CD4-positive, alpha-beta memory T cell (primary cell): Measurements from ENCODE around the gene CFAP43. TPM values are rescaled to one million over a fixed set of nuclear protein-coding genes. Genes with fewer than 3 reads are reported as not detected.
"Not testable (repeated sequence)": the region's sequence is repeated elsewhere in the genome, so short reads cannot be mapped to it uniquely, and the experiment has no call there.

ENCODE experiments used
- CTCF ChIA-PET: fragments of 350-600 bp; sonication (Branson Sonifier 250); formaldehyde crosslinking; loops from one replicate; lab custom pipeline; 2021; ENCODE audit warnings: inconsistent platforms; ENCODE audit not compliant: partially characterized antibody; lab: Charles Lee
- POLR2A ChIA-PET: fragments of 350-600 bp; sonication (Branson Sonifier 250); formaldehyde crosslinking; loops from one replicate; lab custom pipeline; 2021; ENCODE audit not compliant: partially characterized antibody; lab: Charles Lee
- DNase-seq, 5 donors: peaks; one replicate each; pipeline versions ENCODE4 v3.0.0 to v3.0.0-alpha.2; 2020 to 2022; ENCODE audit warnings: mixed read lengths in 1 of 5
- H3K27ac ChIP-seq: one replicate; pipeline ENCODE4 v1.7.0; 2013; ENCODE audit warnings: low read depth, low read length
- H3K27me3 ChIP-seq: 2 replicates; pipeline ENCODE4 v1.7.0; 2013; ENCODE audit warnings: mild to moderate bottlenecking, low read length, moderate library complexity; ENCODE audit not compliant: insufficient read depth
- H3K36me3 ChIP-seq: 2 replicates; pipeline ENCODE4 v1.7.0; 2013; ENCODE audit warnings: mild to moderate bottlenecking, low read length, moderate library complexity; ENCODE audit not compliant: insufficient read depth
- H3K4me1 ChIP-seq: 2 replicates; pipeline ENCODE4 v1.7.0; 2013; ENCODE audit warnings: mild to moderate bottlenecking, low read length, moderate library complexity; ENCODE audit not compliant: insufficient read depth
- H3K4me3 ChIP-seq, 2 donors: one replicate each; pipeline ENCODE4 v1.7.0; 2013; ENCODE audit warnings: low read length in 2 of 2, mild to moderate bottlenecking in 1 of 2
- H3K9me3 ChIP-seq, 2 donors: one replicate each; pipeline ENCODE4 v1.7.0; 2013; ENCODE audit warnings: low read length in 2 of 2, control low read depth in 1 of 2; ENCODE audit not compliant: control insufficient read depth in 1 of 2
- H3K27ac Mint-ChIP-seq, 7 donors: one replicate each; pipeline ENCODE4 v1.8.0; 2020 to 2021; ENCODE audit warnings: mixed read lengths in 7 of 7, mild to moderate bottlenecking in 6 of 7, inconsistent platforms in 3 of 7, moderate library complexity in 3 of 7
- H3K27me3 Mint-ChIP-seq, 2 donors: one replicate each; pipeline ENCODE4 v1.8.0; 2020 to 2021; ENCODE audit warnings: mixed read lengths in 2 of 2
- H3K36me3 Mint-ChIP-seq, 2 donors: one replicate each; pipeline ENCODE4 v1.8.0; 2020 to 2021; ENCODE audit warnings: mixed read lengths in 2 of 2, inconsistent platforms in 1 of 2, mild to moderate bottlenecking in 1 of 2
- H3K4me1 Mint-ChIP-seq, 4 donors: one replicate each; pipeline ENCODE4 v1.8.0; 2020 to 2021; ENCODE audit warnings: mixed read lengths in 4 of 4, mild to moderate bottlenecking in 1 of 4
- H3K4me3 Mint-ChIP-seq, 8 donors: one replicate each; pipeline ENCODE4 v1.8.0; 2020 to 2021; ENCODE audit warnings: mixed read lengths in 8 of 8, mild to moderate bottlenecking in 7 of 8, moderate library complexity in 6 of 8, inconsistent platforms in 3 of 8
- H3K9me3 Mint-ChIP-seq, 8 donors: one replicate each; pipeline ENCODE4 v1.8.0; 2020 to 2021; ENCODE audit warnings: mixed read lengths in 8 of 8, mild to moderate bottlenecking in 5 of 8, inconsistent platforms in 3 of 8, moderate library complexity in 1 of 8
- intact Hi-C: fragments of 100-400 bp; cut with micrococcal nuclease; formaldehyde crosslinking; loops from one replicate; pipeline ENCODE4 v1.15.1; 2023
- polyA plus RNA-seq, 2 donors: library from polyadenylated mRNA; unstranded; fragments of 300-500 nt; fragmentation: Illumina TruSeq; gene quantifications; one replicate each; pipeline ENCODE4 v1.2.3, GENCODE V29; 2021
- total RNA-seq, 2 experiments: library from RNA; stranded (reverse); gene quantifications; one replicate each; pipeline ENCODE4 v1.2.3, GENCODE V29; 2021

Gene CFAP43
- total and polyA plus RNA-seq, 4 experiments from 2014 or later = not detected

DNA sequence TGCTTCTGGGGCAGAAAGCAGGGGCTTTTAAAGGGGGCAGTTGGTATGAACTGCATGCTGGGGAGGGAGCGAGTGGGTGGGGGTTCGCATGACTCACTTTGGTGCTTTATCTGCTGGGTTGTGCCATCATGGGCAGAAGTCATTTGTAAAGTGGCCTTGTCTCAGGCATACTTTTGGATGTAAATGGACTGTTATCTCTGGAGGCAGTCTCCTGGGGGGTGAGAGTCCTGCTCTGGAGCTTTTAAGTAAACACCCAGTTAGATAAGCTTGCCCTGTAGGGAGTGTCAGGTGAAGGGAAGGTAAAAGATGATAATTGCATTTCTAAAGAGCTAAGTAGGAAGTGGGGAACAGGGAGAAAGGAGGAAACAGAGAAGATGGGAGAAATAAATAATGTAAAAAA is 20.9 kb upstream of the CFAP43 start:
- ChIA-PET CTCF (interaction anchor here (1.0 to 6.3 kb wide), 4 partner anchors 17 to 132 kb away, joined by 3 to 73 read pairs (median 5); no protein-coding TSS in a partner anchor), POLR2A (interaction anchor here (1.0 to 3.2 kb wide), 3 partner anchors 11 to 21 kb away, joined by 5 to 15 read pairs (median 12); partner anchors contain the start of gene GSTO2)
- H3K36me3 Mint-ChIP-seq = peaks cover 4 to 13% of the 10 kb centered on the region in 2 donors
- H3K27ac ChIP-seq = no peak overlapping the region
- intact Hi-C loops = no loop called here
- H3K9me3 ChIP-seq = no peaks in the 10 kb centered on the region
- no peaks in the 10 kb centered on the region for H3K27me3 ChIP-seq
- H3K4me1 Mint-ChIP-seq = peaks cover 23 to 38% (median 29%) of the 10 kb centered on the region in 4 donors
- peak overlapping the region in 2 of 7 donors; percentile 37 to 82 for H3K27ac Mint-ChIP-seq
- no peak overlapping the region for H3K4me3 ChIP-seq
- H3K9me3 Mint-ChIP-seq = no peaks in the 10 kb centered on the region
- H3K27me3 Mint-ChIP-seq = peaks cover 3 to 5% of the 10 kb centered on the region in 2 donors
- peaks cover 30% of the 10 kb centered on the region for H3K4me1 ChIP-seq
- peak overlapping the region in 7 of 8 donors; percentile 13 to 99 (median 84) for H3K4me3 Mint-ChIP-seq
- no peak for DNase-seq
- H3K36me3 ChIP-seq = no peaks in the 10 kb centered on the region

DNA sequence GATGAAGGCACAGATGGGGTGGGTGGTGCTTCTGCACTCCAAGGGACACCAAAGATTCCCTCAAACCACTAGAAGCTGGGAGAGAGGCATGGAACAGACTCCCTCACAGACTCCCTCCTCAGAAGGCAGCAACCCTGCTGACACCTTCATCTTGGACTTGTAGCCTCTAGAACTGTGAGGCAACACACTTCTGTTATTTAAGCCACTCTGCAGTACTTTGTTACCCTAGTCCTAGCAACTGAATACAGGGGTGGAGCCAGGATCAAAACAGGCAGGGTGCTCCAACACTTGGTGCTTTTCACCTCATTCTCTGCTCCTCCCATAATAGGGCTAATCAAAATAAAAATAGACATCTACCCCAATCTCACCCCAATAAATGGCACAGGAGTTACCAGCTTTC is 20.2 kb upstream of the CFAP43 start:
- H3K4me1 Mint-ChIP-seq = peaks cover 19 to 32% (median 25%) of the 10 kb centered on the region in 4 donors
- CTCF ChIA-PET = interaction anchor here (1.7 to 6.3 kb wide), 2 partner anchors 22 to 39 kb away, joined by 4 to 73 read pairs; no protein-coding TSS in a partner anchor
- no peak overlapping the region for H3K27ac Mint-ChIP-seq
- no peaks in the 10 kb centered on the region for H3K36me3 ChIP-seq
- H3K27me3 ChIP-seq = no peaks in the 10 kb centered on the region
- peaks cover 23% of the 10 kb centered on the region for H3K4me1 ChIP-seq
- H3K9me3 ChIP-seq = no peaks in the 10 kb centered on the region
- no peak overlapping the region for H3K27ac ChIP-seq
- no peak for DNase-seq
- H3K36me3 Mint-ChIP-seq = peaks cover 0 to 10% of the 10 kb centered on the region in 2 donors
- H3K27me3 Mint-ChIP-seq = peaks cover 5% of the 10 kb centered on the region in 2 donors
- no peaks in the 10 kb centered on the region for H3K9me3 Mint-ChIP-seq
- no peak overlapping the region for H3K4me3 ChIP-seq
- H3K4me3 Mint-ChIP-seq = peak overlapping the region in 2 of 8 donors; percentile 0 to 50
- intact Hi-C loops = no loop called here
- POLR2A ChIA-PET = no interaction called here

DNA sequence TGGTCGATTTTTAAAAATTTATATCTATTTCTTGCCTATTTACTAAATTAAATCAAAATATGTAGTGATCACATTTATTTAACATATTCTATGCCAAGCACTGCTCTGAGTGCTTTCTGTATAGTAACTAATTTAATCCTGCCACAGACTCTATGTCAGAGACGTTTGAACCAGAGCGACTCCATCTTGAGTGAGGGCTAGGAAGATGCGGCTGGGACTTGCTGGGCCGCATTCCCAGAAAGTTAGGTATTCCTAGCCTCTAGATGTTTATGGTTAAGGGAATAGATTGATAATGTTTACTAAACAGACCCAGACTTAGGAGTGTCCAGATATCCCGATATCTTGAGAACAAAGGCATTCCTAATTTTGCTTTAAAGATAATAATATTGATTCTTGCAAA is 19.3 kb upstream of the CFAP43 start:
- Mint-ChIP-seq H3K4me1 (peaks cover 14 to 23% (median 18%) of the 10 kb centered on the region in 4 donors), H3K36me3 (peaks cover 4 to 6% of the 10 kb centered on the region in 2 donors), H3K4me3 (no peak overlapping the region), H3K27ac (no peak overlapping the region), H3K27me3 (peaks cover 5% of the 10 kb centered on the region in 2 donors), H3K9me3 (peaks cover 0 to 2% (median 0%) of the 10 kb centered on the region in 8 donors)
- CTCF ChIA-PET = no interaction called here
- intact Hi-C loops = no loop called here
- Histone ChIP-seq H3K36me3 (no peaks in the 10 kb centered on the region), H3K27ac (no peak overlapping the region), H3K9me3 (no peaks in the 10 kb centered on the region), H3K4me1 (peaks cover 14% of the 10 kb centered on the region), H3K4me3 (no peak overlapping the region), H3K27me3 (no peaks in the 10 kb centered on the region)
- no peak for DNase-seq
- POLR2A ChIA-PET = no interaction called here

DNA sequence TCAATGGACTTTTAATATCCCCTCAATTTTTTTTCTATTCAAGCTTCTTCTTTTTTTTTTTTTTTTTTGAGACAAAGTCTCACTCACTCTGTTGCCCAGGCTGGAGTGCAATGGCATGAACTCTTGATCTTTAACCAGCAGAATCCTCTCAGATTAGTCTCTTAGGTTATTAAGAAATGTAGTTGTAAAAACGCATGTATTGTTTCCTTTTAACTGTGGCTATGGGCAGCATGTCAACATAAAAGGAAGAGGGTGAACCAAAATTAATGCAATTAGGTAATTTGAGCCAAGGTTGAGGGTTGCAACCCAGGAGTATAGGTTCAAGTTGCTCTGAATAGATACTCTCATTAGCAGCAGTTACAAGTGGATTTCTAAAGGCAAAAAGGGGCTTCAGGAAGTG is 18.2 kb upstream of the CFAP43 start:
- intact Hi-C loops = no loop called here
- no peak overlapping the region for H3K27ac ChIP-seq
- H3K4me3 Mint-ChIP-seq = no peak overlapping the region
- H3K4me1 Mint-ChIP-seq = peaks cover 9 to 13% (median 10%) of the 10 kb centered on the region in 4 donors
- peaks cover 5% of the 10 kb centered on the region in 2 donors for H3K27me3 Mint-ChIP-seq
- CTCF ChIA-PET = interaction anchor here (1.6 kb wide), 1 partner anchor 24 kb away, joined by 7 read pairs; no protein-coding TSS in a partner anchor
- H3K36me3 Mint-ChIP-seq = peaks cover 0 to 4% of the 10 kb centered on the region in 2 donors
- H3K36me3 ChIP-seq = no peaks in the 10 kb centered on the region
- POLR2A ChIA-PET = no interaction called here
- H3K4me1 ChIP-seq = peaks cover 6% of the 10 kb centered on the region
- H3K27ac Mint-ChIP-seq = no peak overlapping the region
- no peak overlapping the region for H3K4me3 ChIP-seq
- H3K27me3 ChIP-seq = no peaks in the 10 kb centered on the region
- H3K9me3 ChIP-seq = no peaks in the 10 kb centered on the region
- H3K9me3 Mint-ChIP-seq = peaks cover 0 to 2% (median 0%) of the 10 kb centered on the region in 8 donors
- DNase-seq = no peak

DNA sequence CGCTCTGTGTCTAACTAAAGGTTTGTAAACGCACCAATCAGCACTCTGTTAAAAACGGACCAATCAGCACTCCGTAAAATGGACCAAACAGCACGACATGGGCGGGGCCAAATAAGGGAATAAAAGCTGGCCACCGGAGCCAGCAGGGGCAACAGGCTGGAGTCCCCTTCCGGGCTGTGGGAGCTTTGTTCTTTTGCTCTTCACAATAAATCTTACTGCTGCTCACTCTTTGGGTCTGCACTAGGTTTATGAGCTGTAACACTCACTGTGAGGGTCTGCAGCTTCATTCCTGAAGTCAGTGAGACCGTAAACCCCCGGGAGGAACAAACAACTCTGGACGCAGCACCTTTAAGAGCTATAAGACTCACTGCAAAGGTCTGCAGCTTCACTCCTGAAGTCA is 16.8 kb upstream of the CFAP43 start:
- CTCF ChIA-PET = interaction anchor here (0.6 to 2.4 kb wide), 2 partner anchors 26 to 266 kb away, joined by 3 to 14 read pairs; no protein-coding TSS in a partner anchor
- H3K36me3 ChIP-seq, H3K9me3 ChIP-seq, H3K27me3 ChIP-seq, H3K4me1 Mint-ChIP-seq, H3K4me1 ChIP-seq, intact Hi-C loops, H3K27me3 Mint-ChIP-seq, H3K4me3 Mint-ChIP-seq, DNase-seq, H3K9me3 Mint-ChIP-seq, H3K4me3 ChIP-seq, H3K27ac ChIP-seq, H3K36me3 Mint-ChIP-seq, POLR2A ChIA-PET, H3K27ac Mint-ChIP-seq: not testable (repeated sequence)

DNA sequence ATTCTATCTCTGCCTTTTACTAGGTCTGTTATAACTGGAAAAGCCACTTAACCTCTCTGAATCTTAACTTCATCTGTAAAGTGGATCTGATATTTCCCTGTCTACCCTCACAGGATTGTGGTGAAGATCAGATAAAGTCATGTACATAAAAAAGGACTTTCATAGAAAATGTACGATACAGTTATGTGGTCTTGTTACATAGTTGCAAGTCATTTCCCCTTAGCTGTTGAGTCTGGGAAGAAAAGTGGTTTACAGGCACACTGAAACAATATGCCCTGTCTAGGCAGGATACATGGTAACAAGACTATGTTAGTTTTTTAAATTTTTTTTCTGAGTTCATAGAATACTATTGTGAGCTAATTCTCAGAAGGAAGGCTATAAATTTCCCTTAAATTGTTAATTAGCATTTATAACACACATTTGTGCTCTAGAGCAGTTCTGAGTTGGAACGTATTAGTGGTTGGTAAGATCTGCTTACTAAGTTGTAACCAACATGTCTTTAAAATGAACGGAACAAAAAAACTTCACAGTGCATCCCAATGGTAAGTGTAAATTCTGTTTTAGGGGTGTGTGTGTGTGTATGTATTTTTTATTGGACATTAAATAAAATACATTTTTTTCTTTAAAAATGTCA is 15.5 kb upstream of the CFAP43 start:
- Mint-ChIP-seq H3K4me3 (no peak overlapping the region), H3K27me3 (peaks cover 5 to 10% of the 10 kb centered on the region in 2 donors), H3K4me1 (no peaks in the 10 kb centered on the region), H3K36me3 (peaks cover 0 to 4% of the 10 kb centered on the region in 2 donors), H3K9me3 (peaks cover 0 to 2% (median 0%) of the 10 kb centered on the region in 8 donors), H3K27ac (no peak overlapping the region)
- Histone ChIP-seq H3K27ac (no peak overlapping the region), H3K36me3 (no peaks in the 10 kb centered on the region), H3K4me3 (no peak overlapping the region), H3K4me1 (no peaks in the 10 kb centered on the region), H3K9me3 (no peaks in the 10 kb centered on the region), H3K27me3 (no peaks in the 10 kb centered on the region)
- DNase-seq = no peak
- POLR2A ChIA-PET = no interaction called here
- intact Hi-C loops = no loop called here
- CTCF ChIA-PET = interaction anchor here (0.9 to 2.4 kb wide), 2 partner anchors 9 to 27 kb away, joined by 4 to 14 read pairs; no protein-coding TSS in a partner anchor

DNA sequence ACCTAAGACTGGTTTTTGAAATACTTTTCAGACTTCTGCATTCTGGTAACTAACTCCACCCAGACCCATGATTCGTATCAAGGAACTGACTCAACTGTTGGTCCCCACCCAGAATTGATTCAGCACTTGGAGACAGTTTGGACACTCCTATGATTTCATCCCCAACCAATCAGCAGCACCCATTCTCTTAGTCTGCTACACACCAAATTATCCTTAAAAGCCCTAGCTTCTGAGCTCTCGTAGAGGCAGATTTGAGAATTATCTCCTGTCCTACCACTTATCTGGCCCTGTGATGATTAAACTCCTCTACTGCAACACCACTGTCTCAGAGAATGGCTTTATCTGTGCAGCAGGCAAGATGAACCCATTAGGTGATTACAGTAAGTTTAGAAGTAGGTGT is 14.8 kb upstream of the CFAP43 start:
- H3K36me3 Mint-ChIP-seq = peaks cover 0 to 4% of the 10 kb centered on the region in 2 donors
- Histone ChIP-seq H3K9me3 (no peaks in the 10 kb centered on the region), H3K4me1 (no peaks in the 10 kb centered on the region), H3K4me3 (no peak overlapping the region), H3K27me3 (no peaks in the 10 kb centered on the region), H3K27ac (no peak overlapping the region), H3K36me3 (no peaks in the 10 kb centered on the region)
- intact Hi-C loops = no loop called here
- H3K4me1 Mint-ChIP-seq = no peaks in the 10 kb centered on the region
- no peak for DNase-seq
- H3K27me3 Mint-ChIP-seq = peaks cover 5 to 11% of the 10 kb centered on the region in 2 donors
- peaks cover 0 to 2% (median 0%) of the 10 kb centered on the region in 8 donors for H3K9me3 Mint-ChIP-seq
- no peak overlapping the region for H3K4me3 Mint-ChIP-seq
- CTCF ChIA-PET = interaction anchor here (2.4 kb wide), 1 partner anchor 28 kb away, joined by 14 read pairs; no protein-coding TSS in a partner anchor
- POLR2A ChIA-PET = no interaction called here
- H3K27ac Mint-ChIP-seq = no peak overlapping the region
